Motor neuron (in vitro differentiated cells): Measurements from ENCODE around the gene CRHR1. TPM values are rescaled to one million over a fixed set of nuclear protein-coding genes. Genes with fewer than 3 reads are reported as not detected.
"Not testable (repeated sequence)": the region's sequence is repeated elsewhere in the genome, so short reads cannot be mapped to it uniquely, and the experiment has no call there.

ENCODE experiments used
- ATAC-seq, 8 experiments: fragments of 200-7000 bp; cut with Tn5 transposase; replicated peaks in 6 of 8; 2 replicates each; pipeline ENCODE4 v1.8.0; 2021; ENCODE audit warnings: mild to moderate bottlenecking in 8 of 8, moderate library complexity in 8 of 8
- H3K27ac ChIP-seq, 2 donors: fragments of 250-450 bp; sonication (Bioruptor Pico); 2 replicates each; pipeline ENCODE4 v1.9.0; 2021; ENCODE audit warnings: antibody characterized with exemption in 2 of 2, mild to moderate bottlenecking in 2 of 2, moderate library complexity in 1 of 2
- H3K4me1 ChIP-seq, 2 donors: fragments of 250-450 bp; sonication (Bioruptor Pico); replicated peaks in 1 of 2; 2 replicates each; pipeline ENCODE4 v1.6.1; 2021; ENCODE audit warnings: antibody characterized with exemption in 2 of 2, mild to moderate bottlenecking in 2 of 2, moderate library complexity in 1 of 2
- H3K4me3 ChIP-seq, 5 donors: fragments of 250-450 bp; sonication (Bioruptor Pico); 2 replicates each; pipeline ENCODE4 v1.9.0; 2021; ENCODE audit warnings: antibody characterized with exemption in 5 of 5, mild to moderate bottlenecking in 5 of 5, moderate library complexity in 4 of 5
- WGBS, 10 experiments: fragments of 450-650 bp; shearing (Covaris generic); methylation state at CpG; one replicate each; pipeline ENCODE4 v1.0.0; 2022; 5-methylcytosine and 5-hydroxymethylcytosine counted together
- in situ Hi-C, 9 experiments: fragments of 400-800 bp; cut with MboI; loops; one replicate each; pipeline ENCODE4 v1.15.0; 2021; ENCODE audit warnings: low sequenced_read_pairs in 9 of 9, low pct_unique_long_range_greater_than_20kb in 2 of 9; ENCODE audit not compliant: unreplicated experiment in 9 of 9
- total RNA-seq, 8 experiments: library from RNA; unstranded; fragments of 300-600 nt; gene quantifications; 2 replicates each; pipeline versions ENCODE4 v1.2.3 to v1.2.4, GENCODE V29; 2022

Gene CRHR1
- total RNA-seq, 8 experiments from 2014 or later, result 0.21 to 10.3 (median 1.7) TPM; not detected in 1

DNA sequence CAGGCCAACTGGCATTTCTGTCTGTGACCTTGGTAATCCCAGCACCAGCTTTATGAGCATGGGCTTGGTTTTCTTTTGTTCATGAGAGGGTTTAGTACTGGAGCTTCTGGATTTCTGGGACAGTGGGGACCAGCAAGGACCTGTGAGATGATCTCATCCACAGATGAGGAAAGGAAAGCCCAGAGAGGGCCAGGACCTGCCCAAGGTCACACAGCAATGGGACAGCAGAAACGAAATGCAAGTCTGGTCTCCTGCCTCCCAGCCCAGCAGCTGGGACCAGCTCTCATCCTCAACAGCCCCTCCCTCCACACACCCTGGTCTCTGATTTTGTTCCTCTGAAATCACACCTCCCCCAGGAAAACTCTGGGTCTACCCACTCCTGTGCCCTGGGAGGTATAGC lies 67.8 kb downstream of the CRHR1 start:
- ATAC-seq, result no peak
- in situ Hi-C loops, result loop anchor here in 2 of 9 experiments (25.0 kb wide), 2 partner anchors 215 to 440 kb away; no protein-coding TSS in a partner anchor
- Histone ChIP-seq H3K4me3 (no peak overlapping the region), H3K27ac (no peak overlapping the region), H3K4me1 (no peaks in the 10 kb centered on the region)
- WGBS, 10 experiments, result 67 to 75% methylated on average over 1 of the region's 1 CpG; no CpG with 5 or more reads in 8 of the 10 experiments

DNA sequence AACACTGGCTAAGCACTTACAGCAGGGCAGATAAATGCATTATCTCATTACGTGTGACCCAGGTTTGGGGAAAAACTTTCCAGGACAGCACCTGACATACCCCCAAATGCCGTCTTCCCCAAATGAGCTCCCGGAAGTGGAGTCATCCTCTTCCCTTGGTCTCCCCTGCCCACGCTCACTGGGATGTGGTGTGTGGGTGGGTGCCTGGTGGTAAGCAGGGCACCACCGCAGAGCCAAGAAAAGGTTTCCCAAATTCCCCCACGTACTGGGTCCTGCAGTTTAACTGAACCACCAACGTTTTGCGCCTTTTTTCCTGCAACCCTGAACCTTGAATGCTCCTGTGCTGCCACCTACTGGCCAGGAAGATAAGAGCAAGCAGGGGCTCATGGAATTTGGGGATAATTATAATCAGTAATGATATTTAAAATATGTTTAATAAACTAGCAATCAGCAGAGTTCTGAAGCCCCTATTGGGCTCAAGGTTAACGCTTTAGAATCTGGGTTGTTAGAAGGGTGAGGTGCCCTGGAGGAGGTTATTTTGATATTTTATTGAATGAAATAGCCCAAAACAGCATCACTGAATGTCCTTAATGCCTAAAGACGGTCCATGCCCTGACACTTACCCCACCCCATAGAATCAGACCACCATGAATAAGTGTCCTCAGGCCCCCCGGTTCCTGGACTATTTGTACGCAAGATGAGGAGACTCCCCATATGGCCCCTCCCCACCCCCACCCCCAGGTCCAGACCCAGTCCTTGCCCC lies 68.6 kb downstream of the CRHR1 start:
- in situ Hi-C loops, result loop anchor here in 2 of 9 experiments (25.0 kb wide), 2 partner anchors 215 to 440 kb away; no protein-coding TSS in a partner anchor
- no peak overlapping the region for H3K27ac ChIP-seq
- WGBS, 10 experiments, result 0 to 22% (median 10%) methylated on average over 1 to 11 of the region's 12 CpGs; no CpG with 5 or more reads in 2 of the 10 experiments
- peak in 3 of 8 experiments; percentile 32 to 59 (median 41) for ATAC-seq
- H3K4me1 ChIP-seq, result no peaks in the 10 kb centered on the region
- no peak overlapping the region for H3K4me3 ChIP-seq

DNA sequence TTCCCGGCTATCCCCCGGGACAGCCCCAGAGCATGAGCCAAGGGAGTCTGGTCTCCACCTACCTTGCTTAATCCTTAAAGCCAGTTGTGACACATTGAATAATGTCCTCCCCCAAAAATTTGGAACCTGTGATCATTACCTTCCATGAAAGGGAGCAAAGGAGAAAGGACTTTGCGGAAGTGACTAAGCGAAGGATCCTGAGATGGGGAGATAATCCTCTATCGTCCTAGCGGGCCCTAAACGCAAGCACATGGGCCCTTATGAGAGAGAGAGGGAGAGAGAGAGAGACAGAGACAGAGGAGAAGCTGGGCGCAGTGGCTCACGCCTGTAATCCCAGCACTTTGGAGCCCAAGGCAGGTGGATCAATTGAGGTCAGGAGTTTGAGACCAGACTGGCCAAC lies 70.1 kb downstream of the CRHR1 start:
- Histone ChIP-seq H3K4me3 (no peak overlapping the region), H3K27ac (no peak overlapping the region), H3K4me1 (no peaks in the 10 kb centered on the region)
- ATAC-seq, result no peak
- WGBS, 10 experiments, result 39 to 78% (median 68%) methylated on average over 2 to 8 of the region's 9 CpGs; no CpG with 5 or more reads in 2 of the 10 experiments
- in situ Hi-C loops, result loop anchor here in 2 of 9 experiments (25.0 kb wide), 2 partner anchors 217 to 442 kb away; no protein-coding TSS in a partner anchor

DNA sequence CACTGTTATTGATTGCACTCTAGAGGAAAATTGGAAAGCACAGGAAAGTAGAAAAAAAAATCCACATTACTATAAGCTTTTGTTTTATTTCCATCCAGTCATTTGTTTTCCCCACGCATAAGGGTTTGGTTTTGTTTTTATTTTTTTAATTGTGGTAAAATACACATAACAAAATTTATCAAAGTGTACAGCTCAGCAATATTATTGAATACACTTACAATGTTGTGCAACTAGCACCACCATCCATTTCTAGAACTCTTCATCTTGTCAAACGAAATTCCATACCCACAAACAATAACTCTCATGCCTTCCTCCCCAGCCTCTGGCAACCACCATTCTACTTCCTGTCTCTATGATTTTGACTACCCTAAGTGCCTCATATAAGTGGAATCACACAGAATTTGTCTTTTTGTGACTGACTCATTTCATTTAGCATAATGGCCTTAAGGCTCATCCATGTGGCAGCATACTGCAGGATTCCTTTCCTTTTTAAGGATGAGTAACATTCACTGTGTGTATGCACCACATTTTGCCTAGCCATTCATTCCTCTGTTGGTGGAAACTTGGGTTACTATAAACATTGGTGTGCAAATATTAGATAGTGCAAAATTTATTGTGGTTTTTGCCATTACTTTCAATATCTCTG lies 71.7 kb downstream of the CRHR1 start:
- in situ Hi-C loops, result loop anchor here in 2 of 9 experiments (25.0 kb wide), 2 partner anchors 219 to 444 kb away; no protein-coding TSS in a partner anchor
- Histone ChIP-seq H3K4me3 (no peak overlapping the region), H3K4me1 (no peaks in the 10 kb centered on the region), H3K27ac (no peak overlapping the region)
- WGBS, 10 experiments, result 0 to 81% (median 46%) methylated on average over 1 to 2 of the region's 2 CpGs; no CpG with 5 or more reads in 1 of the 10 experiments
- ATAC-seq, result peak in 4 of 8 experiments; percentile 21 to 99 (median 84)

DNA sequence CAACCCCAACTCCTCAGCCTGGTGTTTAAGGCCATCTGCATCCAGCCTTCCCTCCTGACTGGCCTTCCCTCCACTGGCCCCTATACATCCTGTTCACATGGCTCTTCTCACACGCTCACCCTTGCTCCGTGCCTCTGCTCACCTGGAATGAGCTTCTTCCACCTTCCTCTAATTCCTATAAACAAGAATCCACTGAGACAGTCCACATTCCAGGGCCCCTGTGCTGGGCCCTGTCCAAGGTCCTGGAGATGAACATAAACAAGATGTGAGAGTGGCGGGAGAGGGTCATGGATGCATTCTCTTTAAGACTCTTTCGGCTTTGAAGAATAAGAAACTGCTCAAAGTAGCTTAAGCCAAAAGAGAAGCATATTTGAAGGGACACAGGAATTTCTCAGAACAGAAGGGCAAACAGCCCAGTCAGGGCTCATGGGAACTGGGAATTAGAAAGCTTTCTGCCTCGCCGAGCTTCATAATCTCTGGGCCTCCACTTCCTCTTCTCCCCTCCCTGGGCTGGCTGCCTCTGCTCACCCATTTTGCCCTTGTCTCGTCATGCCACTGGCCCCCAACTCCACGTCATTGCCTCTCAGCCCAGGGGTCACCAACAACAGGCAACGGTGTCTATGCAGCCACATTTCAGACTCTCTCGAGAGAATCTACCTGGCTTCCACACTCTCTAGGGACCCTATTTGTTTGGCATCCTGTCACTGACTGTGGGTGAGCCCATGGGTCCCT lies 74.0 kb downstream of the CRHR1 start:
- in situ Hi-C loops, result loop anchor here in 2 of 9 experiments (25.0 kb wide), 2 partner anchors 221 to 446 kb away; no protein-coding TSS in a partner anchor
- 0 to 52% (median 39%) methylated on average over 2 to 10 of the region's 10 CpGs; no CpG with 5 or more reads in 1 of the 10 experiments for WGBS, 10 experiments
- H3K4me3 ChIP-seq, result no peak overlapping the region
- ATAC-seq, result peak in 5 of 8 experiments; percentile 11 to 69 (median 37)
- H3K4me1 ChIP-seq, result no peaks in the 10 kb centered on the region
- no peak overlapping the region for H3K27ac ChIP-seq

DNA sequence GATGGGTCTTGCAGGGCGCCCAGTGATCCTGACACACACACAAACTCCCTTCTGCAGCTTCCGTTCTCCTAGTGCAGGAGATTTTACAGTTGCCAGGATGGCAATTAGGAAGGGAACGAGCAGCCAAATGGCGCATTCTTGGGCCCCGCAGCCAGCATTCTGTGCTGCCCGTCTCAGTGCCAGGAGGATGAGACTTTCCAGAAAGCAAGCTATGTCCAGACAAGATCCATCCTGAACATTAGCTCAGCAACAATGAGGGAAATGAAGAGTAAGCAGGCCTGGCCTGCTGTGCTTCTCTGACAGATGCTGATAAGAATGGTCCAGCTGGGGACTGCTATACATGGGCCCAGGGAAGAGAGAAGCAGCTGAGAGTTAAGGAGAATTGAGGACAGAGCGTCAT lies 77.0 kb downstream of the CRHR1 start:
- WGBS, 10 experiments, result 11 to 100% (median 63%) methylated on average over 1 to 5 of the region's 7 CpGs; no CpG with 5 or more reads in 1 of the 10 experiments
- in situ Hi-C loops, result loop anchor here in 2 of 9 experiments (25.0 kb wide), 2 partner anchors 224 to 449 kb away; no protein-coding TSS in a partner anchor
- H3K4me3 ChIP-seq, result no peak overlapping the region
- H3K27ac ChIP-seq, result no peak overlapping the region
- ATAC-seq, result no peak
- H3K4me1 ChIP-seq, result no peaks in the 10 kb centered on the region

DNA sequence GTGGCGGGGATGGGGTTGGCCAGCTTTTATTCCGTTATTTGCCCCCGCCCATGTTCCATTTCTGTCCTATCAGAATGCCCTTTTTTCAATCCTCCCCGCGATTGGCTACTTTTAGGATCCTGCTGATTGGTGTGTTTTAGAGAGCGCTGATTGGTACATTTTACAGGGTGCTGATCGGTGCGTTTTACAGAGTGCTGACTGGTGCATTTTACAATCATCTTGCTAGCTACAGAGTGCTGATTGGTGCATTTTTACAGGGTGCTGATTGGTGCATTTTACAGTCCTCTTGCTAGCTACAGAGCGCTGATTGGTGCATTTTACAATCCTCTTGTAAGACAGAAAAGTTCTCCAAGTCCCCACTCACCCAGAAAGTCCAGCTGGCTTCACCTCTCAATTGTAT lies 78.0 kb downstream of the CRHR1 start:
- 27 to 100% (median 78%) methylated on average over 1 to 9 of the region's 9 CpGs for WGBS, 10 experiments
- not testable (repeated sequence) for H3K4me1 ChIP-seq, ATAC-seq, H3K4me3 ChIP-seq, H3K27ac ChIP-seq
- in situ Hi-C loops, result loop anchor here in 2 of 9 experiments (25.0 kb wide), 2 partner anchors 225 to 450 kb away; no protein-coding TSS in a partner anchor

DNA sequence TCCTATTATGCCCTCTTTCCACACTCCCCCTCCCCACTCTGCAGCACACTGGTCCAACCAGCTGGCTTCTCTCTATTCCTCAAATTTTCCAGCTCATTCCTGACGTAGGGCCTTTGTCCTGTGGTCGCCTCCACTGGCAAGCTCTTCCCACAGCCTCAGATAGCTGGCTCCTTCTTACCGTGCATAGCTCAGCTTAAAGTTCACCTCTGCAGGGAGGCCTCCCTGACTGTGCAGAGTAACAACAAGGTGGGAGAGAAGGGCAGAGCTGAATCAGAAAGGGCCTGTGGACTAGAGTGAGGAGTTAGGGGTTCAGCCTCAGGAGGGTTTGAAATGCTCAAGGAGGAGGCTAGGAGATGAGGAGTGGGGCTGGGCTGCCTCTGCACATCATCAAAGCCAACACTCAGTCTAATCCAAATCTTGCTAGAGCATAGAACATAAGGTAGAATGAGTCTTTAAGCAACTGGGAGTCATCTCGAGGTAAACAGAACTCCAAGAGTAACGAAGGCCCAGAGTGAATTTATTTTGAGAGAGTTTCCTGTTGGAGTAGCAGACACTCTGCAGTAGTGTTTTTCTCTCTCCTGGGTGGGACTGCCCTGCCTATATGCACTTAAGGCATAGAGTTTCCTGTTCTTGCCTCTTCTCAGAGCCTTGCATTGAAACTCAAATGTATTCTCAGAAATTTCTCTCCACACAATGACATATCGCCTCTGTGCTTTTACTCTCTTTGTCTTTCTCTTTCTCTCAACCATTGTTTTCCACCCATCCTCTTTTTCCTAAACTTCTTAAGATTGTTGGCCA lies 79.9 kb downstream of the CRHR1 start:
- Histone ChIP-seq H3K27ac (no peak overlapping the region), H3K4me1 (no peaks in the 10 kb centered on the region), H3K4me3 (no peak overlapping the region)
- no peak for ATAC-seq
- 7 to 90% (median 57%) methylated on average over 1 to 5 of the region's 6 CpGs for WGBS, 10 experiments
- in situ Hi-C loops, result loop anchor here in 2 of 9 experiments (25.0 kb wide), 2 partner anchors 227 to 452 kb away; no protein-coding TSS in a partner anchor

DNA sequence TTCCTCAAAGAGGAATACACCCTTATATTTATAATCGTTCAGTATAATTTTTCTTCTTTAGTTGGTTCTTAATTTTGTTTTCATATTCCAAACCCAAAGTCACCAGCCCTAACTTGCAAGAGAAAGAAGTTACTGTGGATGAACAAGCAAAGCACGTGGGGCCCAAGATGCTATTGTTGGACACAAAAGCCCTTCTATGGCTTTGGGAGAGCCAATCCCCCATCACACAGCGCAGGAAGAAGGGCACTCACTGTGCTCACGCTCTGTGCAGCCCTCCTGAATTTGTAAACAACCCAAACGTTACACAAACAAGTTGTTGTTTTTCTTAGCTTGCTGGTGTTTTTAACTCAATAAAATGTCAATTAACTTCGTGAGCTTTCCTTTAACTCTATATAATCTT lies 83.1 kb downstream of the CRHR1 start:
- ATAC-seq, result no peak
- H3K4me3 ChIP-seq, result no peak overlapping the region
- in situ Hi-C loops, result loop anchor here in 2 of 9 experiments (25.0 kb wide), 2 partner anchors 230 to 455 kb away; no protein-coding TSS in a partner anchor
- no peaks in the 10 kb centered on the region for H3K4me1 ChIP-seq
- H3K27ac ChIP-seq, result no peak overlapping the region
- 36 to 93% (median 76%) methylated on average over 3 to 6 of the region's 6 CpGs; no CpG with 5 or more reads in 1 of the 10 experiments for WGBS, 10 experiments

DNA sequence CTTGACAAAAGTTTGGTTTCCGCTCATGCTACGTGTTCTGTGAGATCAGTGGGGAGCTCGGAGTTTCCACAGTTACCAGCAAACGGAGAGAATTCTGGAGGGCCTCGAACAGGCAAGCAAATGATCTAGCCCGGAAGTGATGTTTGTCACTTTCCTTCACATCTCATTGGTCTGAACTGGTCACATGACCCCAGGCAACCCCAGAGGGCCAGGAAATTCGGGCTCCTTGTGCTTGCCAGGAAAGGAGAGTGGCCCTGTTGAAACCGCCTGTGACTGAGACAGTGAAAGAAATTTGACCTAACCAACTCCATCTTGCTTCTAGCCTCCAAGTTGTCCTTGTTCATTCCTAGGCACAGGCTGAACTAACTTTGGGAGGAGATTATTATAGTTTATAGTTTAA lies 83.6 kb downstream of the CRHR1 start:
- Histone ChIP-seq H3K27ac (no peak overlapping the region), H3K4me1 (no peaks in the 10 kb centered on the region), H3K4me3 (no peak overlapping the region)
- in situ Hi-C loops, result loop anchor here in 2 of 9 experiments (25.0 kb wide), 2 partner anchors 230 to 455 kb away; no protein-coding TSS in a partner anchor
- 40 to 100% (median 54%) methylated on average over 1 to 8 of the region's 8 CpGs; no CpG with 5 or more reads in 2 of the 10 experiments for WGBS, 10 experiments
- ATAC-seq, result no peak

DNA sequence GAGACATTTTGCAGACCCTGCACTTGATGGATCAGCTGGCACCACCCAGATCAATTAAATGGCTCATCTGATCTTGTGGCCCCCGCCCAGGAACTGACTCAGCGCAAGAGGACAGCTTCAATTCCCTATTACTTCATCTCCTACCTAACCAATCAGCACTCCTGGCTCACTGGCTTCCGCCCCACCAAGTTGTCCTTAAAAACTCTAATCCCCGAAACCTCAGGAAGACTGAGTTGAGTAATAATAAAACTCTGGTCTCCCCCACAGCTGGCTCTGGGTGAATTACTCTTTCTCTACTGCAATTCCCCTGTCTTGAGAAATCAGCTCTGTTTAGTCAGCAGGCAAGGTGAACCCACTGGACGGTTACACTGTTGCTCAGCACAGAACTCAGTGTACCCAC lies 84.2 kb downstream of the CRHR1 start:
- Histone ChIP-seq H3K27ac (no peak overlapping the region), H3K4me1 (no peaks in the 10 kb centered on the region), H3K4me3 (no peak overlapping the region)
- WGBS, 10 experiments, result 0 to 96% (median 80%) methylated on average over 1 to 5 of the region's 5 CpGs; no CpG with 5 or more reads in 1 of the 10 experiments
- no peak for ATAC-seq
- in situ Hi-C loops, result loop anchor here in 2 of 9 experiments (25.0 kb wide), 2 partner anchors 231 to 456 kb away; no protein-coding TSS in a partner anchor
